Measurements from ENCODE around the gene RGS9.

RGS9 gene

DNA sequence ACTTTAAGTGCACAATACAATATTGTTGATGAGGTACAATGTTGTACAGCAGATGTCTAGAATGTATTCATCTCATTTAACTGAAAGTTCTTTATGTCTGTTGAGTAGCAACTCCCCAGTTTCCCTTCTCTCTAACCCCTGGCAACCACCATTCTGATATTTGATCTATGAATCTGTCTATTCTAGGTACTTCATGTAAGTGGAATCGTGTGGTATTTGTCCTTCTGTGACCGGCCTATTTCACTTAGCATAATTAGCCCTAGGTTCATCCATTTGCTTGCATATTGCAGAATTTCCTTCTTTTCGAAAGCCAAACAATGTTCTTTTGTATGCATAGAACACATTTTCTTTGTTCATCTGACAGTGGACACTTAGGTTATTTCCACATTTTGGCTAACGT lies 10.8 kb downstream of the RGS9 start:
- no peak for TF ChIP-seq CTCF (IDR thresholded peaks at IDR 0.05; ENCODE audit: low read depth, low read length)
- H3K4me3 ChIP-seq (ENCODE audit: low read depth, low read length), result no peak overlapping the region

DNA sequence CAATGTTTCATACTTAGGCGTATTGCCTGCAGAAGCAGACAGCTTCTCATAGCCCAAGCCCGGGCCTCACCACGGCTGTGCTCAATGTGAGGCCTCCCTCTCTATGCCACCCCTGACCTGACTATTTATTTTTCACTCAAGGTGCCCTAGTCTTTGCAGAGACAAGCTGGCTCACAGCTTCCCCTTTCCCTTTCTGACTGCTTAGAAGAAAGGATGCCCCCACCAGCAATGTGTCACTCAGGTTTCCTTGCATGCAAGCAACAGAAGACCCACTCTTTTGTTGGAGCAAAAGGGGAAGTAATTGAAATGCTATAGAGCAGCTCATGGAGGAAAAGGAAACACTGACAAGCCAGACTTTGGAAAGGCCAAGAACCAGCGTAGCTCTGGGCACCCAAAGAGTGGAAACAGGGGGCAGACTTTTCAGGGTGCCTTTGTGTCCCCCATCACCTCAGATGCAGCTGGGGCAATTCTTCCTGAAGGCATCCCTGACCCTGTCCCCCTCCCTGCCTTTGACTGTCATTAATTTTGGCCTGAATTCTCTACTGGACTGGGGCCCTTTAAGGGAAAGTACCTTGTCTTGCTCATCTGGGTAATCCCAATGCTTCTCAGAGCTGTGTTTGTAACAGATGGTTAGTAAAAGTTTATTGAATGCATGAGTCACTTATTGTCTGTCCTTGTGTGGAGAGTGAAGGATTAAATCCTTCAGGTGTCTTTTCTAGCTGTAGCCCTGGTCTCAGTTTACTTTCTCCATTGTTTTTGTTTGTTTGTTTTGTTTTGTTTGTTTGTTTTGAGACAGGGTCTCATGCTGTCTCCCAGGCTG lies 17.8 kb downstream of the RGS9 start:
- TF ChIP-seq CTCF (IDR thresholded peaks at IDR 0.05; ENCODE audit: low read depth, low read length), result no peak

GRCh38 chr17:65155622-65156021 lies 18.5 kb downstream of the RGS9 start:
- no peak overlapping the region for H3K4me3 ChIP-seq (ENCODE audit: low read depth, low read length)
- no peak for TF ChIP-seq CTCF (IDR thresholded peaks at IDR 0.05; ENCODE audit: low read depth, low read length)

More for the DNA sequence above, 17.8 kb downstream of the RGS9 start:
- H3K4me3 ChIP-seq (ENCODE audit: low read depth, low read length), result no peak overlapping the region

DNA sequence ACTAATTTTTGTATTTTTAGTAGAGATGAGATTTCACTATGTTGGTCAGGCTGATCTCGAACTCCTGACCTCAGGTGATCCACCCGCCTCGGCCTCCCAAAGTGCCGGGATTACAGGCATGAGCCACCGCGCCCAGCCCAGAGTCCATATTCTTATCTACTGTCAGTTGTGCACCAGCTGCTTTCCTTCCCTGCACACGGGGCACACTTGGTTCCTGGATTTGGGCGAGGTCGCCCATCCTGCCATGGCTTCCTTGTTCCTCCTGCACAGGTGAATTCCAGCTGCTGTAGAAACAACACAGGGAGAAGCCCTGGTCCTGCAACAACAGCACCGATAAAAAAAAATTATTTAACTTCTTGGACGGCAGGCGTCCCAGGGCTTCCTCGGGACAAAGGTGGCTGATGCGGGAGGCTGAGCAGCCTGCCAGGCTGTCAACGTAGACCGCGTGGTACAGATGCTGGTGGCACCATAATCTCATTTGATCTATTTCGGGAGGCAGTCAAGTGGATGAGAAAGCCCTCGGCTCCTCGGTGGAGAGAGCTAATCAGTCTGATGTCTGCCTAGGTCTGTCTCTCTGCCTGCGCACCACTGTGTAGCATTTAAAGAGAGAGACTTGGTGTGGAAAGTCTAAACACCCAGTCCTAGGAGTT lies 19.1 kb downstream of the RGS9 start:
- no peak overlapping the region for H3K4me3 ChIP-seq (ENCODE audit: low read depth, low read length)
- no peak for TF ChIP-seq CTCF (IDR thresholded peaks at IDR 0.05; ENCODE audit: low read depth, low read length)

GRCh38 chr17:65156835-65157565 lies 19.8 kb downstream of the RGS9 start:
- no peak for TF ChIP-seq CTCF (IDR thresholded peaks at IDR 0.05; ENCODE audit: low read depth, low read length)
- no peak overlapping the region for H3K4me3 ChIP-seq (ENCODE audit: low read depth, low read length)

DNA sequence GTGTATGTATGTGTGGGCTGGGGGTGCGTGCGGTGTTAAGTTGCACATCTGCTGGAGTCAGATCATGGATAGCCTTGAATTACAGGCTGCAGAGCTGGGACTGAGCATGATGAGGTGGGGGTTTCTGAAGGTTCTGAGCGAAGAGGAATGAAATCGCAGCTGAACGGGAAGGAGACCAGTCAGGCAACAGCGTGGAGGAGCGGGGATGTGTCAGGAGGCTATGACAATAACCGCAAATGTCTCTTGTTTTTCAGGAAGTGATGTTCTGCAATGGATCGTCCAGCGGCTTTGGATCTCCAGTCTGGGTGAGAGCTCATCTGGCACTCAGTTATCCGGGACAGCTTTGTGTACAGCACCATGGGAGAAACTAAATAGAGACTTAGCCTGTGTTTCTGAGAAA lies 20.9 kb downstream of the RGS9 start:
- no peak for TF ChIP-seq CTCF (IDR thresholded peaks at IDR 0.05; ENCODE audit: low read depth, low read length)
- no peak overlapping the region for H3K4me3 ChIP-seq (ENCODE audit: low read depth, low read length)

DNA sequence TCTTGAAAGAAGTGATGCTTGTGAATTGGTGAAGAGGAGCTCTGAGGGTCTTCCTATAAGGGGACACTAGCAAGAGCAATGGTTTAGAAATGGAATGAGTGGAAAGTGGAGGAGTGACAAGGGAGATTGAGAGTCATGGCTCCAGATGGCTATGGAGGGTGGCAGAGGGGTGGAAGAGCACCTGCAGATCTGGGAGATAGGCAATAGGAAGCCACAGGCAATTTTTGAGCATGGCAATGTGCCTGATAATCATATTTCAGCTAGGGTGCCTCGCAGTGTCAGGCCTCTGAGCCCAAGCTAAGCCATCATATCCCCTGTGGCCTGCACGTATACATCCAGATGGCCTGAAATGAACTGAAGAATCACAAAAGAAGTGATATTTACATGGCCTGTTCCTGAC lies 21.5 kb downstream of the RGS9 start:
- H3K4me3 ChIP-seq (ENCODE audit: low read depth, low read length), result no peak overlapping the region
- TF ChIP-seq CTCF (IDR thresholded peaks at IDR 0.05; ENCODE audit: low read depth, low read length), result no peak

All from WI38 (cell line).